ENCODE data around the gene DLG2.

DLG2 gene

DNA sequence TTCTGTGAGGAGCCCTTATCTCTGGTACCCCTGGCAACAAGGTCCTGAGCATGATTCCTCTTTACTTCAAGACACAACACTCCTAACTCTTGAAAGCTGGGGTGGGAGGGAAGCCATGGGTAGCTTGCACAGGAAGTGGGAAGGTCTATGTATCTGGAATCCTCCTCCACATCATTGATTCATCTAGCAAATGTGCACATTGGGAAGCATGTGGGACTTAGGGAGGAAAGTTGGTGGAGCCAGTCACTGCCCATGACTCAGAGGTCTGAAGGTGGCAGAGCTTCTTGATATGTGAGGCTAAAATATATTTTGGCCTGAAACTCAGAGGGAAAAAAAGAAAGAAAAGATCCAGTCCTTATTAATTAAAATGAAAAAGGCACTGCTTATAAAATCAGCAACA, 1000.9 kb downstream of the DLG2 start:
- DNase-seq, result no peak

DNA sequence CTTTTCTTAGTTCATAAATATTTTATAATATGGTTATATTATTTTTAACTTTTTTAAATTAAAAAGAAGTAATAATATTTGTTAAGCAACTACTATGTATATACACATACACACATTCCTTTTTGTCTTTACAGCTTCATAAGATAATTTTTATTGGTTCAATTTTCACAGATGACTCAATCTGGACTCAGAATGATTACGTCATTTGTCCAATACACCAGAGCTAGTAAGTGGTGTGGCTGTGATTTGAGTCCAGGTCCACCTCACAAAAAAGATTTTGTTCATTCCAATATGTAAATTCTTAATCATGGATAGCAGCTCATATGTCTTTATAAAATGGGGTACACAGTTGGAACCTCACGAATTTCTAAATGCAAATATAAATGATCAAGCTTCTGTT, 1014.5 kb downstream of the DLG2 start:
- no peak for DNase-seq

DNA sequence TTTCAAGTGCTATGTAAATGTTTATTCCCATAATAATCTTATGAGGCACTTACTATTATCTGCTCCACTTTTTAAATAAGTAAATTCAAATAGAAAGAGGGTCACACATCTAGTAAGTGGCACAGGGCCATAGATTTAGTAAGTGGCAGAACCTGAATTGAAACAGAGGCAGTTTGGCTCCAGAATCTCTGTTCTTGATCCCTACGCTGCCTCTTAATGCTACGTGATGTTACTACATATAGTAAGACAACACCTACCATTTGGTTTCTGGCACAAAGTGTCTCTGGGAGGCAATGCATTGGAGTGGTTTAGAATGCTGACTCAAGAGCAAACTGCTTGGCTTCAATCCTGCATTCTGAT, 1018.3 kb downstream of the DLG2 start:
- peak; percentile 72 for DNase-seq

DNA sequence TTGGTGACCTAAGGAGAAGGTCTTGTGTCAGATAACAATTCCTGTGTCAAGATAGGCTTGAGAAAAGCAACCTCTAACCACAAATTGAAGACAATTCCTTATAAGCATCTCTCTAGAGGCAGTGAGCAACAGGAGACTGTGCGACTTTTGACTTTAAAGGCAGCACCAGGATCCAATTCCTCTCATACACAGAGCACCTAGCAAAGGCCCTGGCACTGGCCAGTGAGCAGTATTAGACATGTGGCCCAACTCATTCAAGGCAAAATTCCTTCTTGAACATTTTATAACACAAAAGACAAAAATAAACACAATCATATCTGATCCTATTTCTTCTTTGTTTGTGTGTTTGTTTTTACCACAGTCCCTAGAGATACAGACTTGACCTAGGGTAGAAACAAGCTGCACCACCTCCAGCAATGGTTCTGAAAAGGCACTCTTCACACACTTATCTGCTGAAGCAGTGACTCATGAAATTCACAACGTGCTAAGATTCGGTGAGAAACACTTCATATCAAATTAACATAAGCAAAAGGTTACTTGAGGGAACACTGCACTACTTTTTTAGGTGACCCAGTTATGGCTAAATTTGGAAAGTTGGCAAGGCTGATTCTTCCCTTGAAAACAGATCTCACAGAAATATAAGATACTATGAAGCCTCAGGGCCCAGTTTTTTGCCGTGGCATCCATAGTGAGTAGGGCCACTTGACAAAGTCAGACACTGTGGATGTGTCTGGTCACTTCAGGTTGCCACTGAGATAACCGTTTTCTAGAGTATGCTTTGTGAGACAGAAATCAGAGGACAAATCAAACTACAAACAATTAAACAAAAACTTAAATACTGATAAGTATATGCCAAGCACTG, 1018.9 kb downstream of the DLG2 start:
- peak; percentile 60 for DNase-seq

DNA sequence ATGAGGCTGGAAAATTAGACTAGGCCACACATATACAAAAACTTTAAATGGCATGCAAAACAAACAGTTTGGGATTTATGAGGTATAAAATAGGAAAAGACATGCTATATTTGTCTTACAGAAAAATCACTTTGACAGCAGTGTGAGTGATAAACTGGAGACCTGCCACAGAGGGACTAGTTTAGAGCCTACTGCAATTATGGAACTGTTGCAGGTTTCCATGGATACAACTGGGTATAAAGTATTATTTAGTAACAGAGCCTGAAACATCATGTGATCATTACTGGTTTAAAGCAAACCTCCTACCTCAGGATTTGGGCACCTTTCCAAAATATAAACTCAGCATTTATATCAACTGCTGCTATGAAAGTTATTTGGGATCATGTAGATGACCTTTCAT, 1032.5 kb downstream of the DLG2 start:
- DNase-seq, result peak; percentile 45

DNA sequence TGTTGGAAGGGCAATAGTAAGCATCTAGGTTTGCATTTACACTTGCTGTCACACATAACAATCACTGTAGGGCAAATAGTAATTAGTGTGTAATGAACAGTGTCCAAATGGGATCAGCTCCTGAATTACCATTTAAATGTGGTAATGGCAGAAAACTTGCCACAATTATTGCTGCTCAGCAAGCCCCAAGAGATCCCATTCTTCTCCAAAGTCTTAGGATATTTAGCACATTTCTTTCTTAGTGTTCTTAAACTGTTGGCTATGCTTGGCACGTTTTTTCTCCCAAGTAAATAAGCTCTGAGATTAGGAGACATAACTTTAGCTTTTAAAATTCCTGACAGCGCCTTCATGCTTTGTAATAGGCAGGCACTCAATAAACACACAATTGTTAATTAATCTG, 1037.0 kb downstream of the DLG2 start:
- peak; percentile 13 for DNase-seq

DNA sequence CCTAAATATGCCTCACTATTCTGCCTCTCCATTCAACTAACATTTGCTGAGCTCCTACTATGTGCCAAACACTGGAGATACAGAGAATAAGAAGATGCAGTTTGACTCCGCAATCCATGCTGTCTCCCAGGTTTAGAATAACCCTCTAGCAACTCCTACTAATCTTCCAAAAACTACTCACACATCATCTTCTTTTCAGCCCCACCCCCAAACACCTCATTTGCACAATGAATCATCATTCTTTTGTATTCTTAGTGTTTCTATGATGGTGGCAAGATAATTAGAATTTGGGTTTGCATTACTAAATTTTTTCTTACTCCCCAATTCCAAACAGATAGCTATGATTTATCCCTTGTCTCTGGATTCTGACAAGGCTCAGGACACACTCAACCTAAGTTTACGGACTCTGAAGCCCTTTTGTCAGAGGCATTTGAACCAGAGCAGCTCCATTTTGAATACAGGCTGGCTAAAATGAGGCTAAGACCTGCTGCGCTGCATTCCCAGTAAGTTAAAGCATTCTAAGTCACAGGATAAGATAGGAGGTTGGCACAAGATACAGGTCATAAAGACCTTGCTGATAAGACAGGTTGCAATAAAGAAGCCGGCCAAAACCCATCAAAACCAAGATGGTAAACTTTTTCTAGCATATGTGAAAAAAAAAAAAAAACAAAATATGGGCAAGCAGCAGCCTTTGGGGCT, 1038.9 kb downstream of the DLG2 start:
- DNase-seq, result no peak

DNA sequence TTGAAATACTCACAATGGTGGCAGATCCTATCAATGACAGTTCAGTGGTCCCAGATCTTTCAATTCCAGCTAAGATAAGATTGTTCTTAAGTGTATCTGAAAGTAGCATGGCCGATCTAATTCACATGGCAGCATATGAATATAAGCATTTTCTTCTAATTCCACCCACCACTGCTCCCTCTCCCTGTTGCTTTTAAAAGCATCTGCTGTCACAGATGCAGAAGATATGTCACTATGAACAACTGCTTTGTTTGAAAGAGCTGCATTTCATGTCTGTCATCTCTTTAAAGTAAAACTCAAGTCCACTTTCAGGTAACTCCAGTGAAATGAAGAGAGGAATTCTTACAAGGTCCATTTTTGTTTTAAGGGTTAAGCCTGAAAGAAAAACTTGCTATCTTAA, 1044.0 kb downstream of the DLG2 start:
- no peak for DNase-seq

DNA sequence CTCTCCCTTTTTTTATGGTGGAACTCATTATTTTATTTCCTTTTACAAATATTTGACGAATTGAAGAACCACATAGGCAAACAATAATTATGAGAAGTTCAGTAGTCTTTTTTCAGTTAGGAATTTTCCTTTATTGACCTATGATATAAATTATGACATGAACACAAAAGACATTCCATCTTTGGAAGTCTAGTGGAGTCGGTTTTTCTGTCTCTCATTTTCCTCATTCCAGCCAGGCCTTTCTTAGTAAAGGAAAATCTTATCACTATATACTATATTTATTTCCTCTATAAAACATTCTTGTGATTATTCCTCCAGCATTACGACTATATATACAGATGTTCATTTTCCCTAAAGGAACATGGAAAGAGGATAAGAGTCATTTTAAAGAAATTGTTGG, 1046.1 kb downstream of the DLG2 start:
- no peak for DNase-seq

DNA sequence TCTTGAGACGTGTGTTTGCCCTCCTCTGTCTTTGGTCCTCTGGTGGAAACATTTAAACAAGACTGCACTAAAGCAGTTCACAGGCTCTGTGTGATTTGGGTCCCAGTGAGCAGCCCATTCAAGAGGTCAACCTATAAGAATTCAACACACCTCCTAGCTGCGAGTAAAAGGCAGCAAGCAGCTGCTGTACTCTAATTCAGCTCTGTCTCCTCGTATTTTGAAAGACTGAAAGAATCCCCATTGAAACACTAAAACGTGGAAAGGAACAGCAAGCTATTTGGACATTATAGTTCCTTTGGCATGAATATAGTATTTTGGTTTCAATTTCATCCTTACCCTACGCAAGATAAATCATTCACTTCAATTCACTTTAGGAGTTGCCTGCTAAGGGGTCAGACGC, 1046.7 kb downstream of the DLG2 start:
- peak; percentile 81 for DNase-seq

DNA sequence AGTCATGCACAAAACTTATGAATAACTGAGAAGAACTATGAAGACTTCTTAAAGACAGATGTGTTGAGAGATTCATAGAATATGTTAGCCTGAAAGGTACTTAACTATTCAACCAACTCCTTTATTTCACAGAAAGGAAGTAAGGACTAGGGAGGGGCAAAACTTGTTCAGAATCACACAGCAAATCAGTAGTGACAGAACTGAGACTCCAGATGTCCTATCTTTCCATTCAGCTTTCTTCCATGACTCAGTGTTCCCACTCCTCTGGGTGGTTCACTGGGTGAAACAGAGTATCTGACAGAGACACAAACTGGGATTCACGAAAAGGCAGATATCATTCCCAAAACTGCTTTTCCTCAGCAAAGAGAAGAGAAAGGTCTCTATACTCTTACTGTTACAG, 1053.3 kb downstream of the DLG2 start:
- no peak for DNase-seq

DNA sequence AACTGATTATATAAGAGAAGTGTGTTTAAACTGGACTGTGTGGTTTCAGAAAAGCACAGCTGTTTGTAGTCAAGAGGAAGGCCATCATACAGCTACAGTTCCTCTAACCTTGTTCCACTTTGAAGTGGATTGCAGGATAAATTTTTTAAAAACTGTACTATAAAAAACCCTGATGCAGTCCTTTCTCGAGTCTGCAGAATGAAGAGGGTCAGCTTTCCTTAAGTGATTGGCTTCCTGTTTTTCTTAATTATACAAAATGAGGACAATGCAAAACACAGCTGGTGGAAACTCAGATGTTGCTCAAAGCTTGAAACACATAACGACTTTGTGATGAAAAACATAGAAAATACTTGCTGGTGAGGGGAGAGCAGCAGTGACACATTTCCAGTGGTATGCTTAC, 1060.5 kb downstream of the DLG2 start:
- no peak for DNase-seq

DNA sequence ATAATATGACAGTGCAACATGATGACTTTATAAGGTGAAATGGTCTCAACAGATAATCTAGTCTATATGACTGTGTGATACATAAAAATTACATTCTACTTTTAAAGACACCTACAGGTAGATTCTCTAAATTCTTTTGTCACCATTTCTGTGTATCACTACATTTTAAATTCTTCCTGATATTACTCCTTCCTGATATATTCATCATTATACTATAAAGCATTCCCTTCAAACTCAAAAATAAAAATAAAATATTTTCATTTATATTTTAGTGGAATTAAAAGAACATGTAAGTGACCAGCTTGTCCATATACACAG, 1062.3 kb downstream of the DLG2 start:
- no peak for DNase-seq

DNA sequence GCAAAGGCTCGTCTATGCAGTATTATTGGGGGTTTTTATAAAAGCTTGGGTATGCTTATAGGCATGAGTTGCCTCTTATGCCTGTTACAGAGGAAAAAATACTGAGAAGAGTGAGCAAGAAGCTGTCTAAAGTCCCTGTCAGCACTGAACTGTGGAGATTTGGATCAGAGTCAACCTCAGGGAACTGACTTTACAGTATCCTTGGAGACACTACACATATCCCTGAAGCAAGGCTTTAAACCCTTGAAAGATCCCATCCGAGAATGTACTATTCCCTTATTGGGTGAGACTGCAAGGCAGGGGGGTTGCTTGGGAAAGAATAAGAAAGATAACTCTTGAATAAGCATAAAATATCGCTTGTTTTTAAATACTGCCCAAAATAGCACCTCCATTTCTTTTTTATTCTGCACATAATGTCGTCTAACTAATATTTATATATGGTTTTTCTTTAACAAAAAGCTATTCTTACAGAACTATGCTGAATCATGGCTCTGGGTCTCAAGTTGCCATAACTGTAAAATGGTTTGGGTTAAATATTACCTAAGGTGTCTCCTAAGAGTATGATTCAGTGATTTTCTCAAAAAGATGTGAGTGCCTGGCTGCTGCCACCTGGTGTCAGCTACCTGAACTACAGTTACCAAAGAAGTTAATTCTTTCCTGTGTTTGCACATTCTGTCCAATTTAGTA, 1062.8 kb downstream of the DLG2 start:
- peak; percentile 33 for DNase-seq

DNA sequence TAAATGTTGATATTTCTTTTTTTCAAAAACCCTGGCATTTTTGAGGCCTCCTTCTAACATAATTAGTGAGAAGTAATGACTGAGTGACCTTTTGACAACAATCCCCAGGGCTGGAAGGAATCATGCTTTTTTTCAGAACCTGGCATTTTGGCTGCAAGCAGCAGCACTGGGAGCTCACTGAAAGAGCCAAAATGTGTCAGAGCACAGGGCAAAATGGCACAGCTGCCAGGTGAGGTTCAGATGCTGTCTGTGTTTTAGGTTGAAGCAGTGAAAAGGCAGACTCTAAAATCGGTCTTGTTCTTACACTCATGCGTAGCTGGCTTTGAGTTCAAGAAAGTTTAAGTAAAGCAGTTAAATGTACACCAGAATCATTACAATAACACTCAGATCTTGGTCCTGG, 1063.8 kb downstream of the DLG2 start:
- DNase-seq, result no peak

DNA sequence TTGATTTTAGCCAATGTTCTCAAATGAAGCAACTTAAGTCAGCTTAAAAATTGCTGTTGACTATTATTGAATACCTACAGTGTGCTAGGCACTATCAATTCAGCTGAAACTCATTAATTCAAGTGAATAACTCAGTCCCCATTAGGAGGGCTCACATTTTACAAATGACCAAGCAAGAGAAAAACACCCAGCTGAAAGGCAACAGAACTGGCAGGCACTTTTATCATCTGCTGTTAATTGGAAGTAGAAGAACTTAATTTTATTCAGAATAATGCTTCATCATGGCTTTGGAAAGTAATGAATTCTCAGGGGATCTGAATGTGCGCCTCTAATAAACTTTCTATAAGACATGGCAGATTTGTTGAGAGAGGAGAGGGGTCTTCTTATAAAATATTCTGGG, 1066.9 kb downstream of the DLG2 start:
- no peak for DNase-seq

DNA sequence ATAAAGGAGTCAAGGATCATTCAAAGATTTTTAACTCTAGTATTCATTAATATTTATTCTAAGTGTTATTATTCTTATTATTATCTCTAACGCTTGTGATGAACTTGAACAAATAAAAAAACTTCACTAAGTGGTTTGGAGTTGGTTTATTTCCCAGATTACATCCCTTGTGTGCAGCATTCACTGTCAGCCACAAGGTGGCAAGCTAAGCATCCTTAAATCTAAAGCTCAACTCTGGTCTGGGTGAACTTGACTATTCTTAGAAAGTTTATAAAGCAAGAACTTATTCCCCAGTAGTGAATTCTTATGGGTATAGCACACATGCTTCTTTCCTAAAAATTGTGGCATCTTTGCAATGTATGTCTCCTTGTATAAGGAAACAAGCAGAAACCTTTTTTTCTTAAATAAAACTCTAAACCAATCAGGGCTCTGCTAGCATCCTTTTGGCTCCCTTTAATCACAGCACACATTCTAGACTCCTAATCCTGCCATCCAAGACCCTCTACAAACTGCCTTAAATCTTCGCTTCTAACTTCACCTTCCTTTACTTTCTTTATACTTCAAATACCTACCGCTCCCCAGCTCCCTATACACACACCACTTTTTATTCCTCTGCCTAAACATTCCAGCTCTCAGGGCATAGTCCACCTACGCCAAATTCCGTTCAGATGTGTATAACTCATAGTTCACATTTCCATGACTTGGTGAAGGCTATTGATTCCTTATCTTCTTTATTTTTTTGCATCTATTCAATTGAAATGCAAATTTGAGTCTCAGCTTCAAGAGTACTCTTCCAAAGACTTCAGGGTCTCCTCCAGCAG, 1068.8 kb downstream of the DLG2 start:
- DNase-seq, result peak; percentile 62

DNA sequence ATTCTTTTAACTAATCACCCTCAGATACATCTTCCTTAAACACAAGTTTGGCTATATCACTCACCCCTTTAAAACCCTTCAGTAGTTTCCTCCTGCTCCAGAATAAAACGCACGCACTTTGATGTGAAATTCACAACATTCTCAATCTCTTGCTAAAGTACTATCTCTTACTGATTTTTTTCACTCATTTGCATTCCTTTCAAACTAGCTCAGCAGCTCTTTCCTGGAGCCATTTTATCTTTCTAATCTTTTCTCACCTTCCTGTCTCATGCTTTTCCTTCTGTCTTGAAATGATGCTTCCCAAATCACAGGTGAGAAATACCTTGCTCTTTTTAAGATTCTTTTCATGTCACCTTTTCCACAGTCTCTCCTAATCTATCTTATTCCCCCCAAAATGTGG, 1074.4 kb downstream of the DLG2 start:
- no peak for DNase-seq

DNA sequence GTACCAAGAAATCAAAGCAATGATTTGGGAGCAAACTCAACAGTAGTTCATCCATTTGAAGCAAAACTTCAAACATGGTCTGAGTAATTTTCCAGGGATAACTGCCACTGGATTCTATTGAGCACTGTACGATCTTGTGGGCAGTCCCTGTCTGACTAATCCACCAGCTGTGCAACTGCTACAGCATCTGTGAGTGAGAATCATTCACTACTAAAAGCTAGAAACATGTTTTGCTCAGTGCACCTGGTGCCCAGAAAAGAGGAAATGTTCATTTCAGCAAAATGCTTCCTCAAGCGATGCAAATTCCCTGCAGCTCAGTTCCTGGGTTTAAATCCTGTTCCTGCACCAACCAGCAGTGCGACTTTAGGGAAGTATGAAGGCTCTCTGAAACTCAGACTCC, 1077.9 kb downstream of the DLG2 start:
- no peak for DNase-seq

DNA sequence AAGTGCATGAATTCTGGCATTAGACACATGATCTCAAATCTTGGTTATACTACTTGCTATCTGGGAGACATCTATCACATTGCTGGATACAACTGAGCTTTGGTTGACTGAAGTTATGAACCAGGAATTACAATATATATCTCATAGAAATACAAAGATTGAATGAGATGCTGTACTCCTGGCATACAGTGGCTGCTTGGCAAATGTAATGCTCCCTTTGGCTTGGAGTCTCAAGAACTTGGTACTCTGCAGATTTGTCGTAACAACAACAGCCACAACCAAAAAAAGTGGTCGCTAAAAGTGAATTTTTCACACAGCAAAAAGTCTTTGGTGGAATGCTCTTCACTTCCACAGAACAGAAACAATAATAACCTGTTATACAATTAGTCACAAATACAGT, 1082.6 kb downstream of the DLG2 start:
- no peak for DNase-seq

DNA sequence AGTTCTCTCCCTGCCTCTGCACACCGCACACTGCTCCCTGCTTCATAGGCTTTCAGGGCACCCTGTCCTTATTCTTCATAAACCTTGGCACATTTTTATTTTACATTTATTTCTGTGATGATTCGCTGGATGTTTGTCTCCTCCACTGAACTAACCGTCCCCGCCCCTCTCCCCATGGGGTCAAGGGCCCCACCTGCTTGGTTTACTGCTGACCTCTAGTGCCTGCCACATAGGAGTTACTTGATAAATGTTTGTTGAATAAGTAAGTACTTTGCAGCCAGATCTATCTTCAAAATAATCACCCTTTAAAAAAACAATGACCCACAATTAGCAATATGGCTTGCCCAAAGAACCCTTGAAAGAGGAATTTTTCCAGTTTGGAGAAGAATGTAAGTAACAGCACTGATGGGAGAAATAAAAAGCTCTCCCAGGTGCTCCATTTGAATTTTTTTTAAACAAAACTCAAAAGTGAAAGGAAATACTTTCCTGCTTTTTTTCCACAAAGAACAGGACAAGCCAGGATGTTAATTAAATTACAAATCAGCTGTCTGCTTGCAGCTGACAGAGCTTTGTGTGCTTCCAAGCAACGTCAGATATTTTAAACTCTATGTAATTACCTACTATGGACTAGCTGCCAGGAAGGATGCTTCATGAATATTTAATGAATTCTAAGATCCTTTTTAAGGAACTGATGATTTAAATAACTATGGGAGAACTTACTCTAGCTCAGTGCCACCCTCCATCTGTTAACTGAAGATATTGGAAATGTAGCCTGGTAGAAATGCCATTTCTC, 1083.6 kb downstream of the DLG2 start:
- peak; percentile 49 for DNase-seq

DNA sequence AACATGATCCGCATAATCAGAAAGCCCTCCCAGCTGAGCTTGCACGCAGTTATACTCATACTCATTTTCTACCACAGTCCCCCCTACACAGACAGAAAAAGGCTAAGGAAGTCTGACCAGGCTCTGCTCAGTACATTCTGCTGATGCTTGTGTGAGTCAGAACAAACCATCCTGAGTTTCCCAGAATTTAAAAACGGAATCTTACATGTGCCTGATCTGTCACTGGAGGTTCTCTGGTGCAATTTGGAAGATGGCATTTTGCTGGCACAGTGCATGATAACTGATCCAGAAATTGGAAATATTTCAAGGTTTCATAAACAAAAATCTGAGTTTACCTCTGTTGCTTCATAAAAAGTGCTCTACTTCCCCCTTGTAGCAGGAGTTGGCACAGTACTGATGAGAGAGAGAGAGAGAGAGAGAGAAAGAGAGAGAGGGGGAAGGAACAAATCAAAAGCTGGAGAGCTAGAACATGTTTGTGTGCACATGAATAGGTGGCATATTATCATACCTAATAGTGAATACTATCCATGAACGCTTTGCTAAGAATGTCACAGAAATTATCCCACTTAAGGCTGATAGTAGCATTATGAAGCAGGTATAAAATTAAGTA, 1085.3 kb downstream of the DLG2 start:
- DNase-seq, result no peak

Measured in NCI-H774 (cell line).